Measurements from ENCODE around the gene MTERF4.

The MTERF4 gene

DNA sequence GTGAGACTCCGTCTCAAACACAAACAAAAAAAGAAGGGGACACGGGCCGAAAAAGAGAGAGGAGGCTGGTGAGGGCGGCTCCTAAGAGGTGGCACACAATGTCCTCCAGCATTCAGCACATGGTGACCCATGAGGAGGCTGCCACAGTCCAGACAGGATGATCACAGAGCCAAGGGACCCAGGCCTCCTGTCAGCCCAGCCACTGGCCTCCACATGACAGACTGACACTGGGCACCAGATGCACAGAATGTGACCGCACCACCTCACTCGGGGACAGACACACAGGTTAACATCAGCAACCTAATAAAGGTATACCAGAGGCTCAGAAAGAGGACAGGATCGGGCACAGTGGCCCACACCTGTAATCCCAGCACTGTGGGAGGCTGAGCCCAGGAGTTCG lies 26.2 kb upstream of the MTERF4 start:
- H3K4me3 ChIP-seq (ENCODE audit: control insufficient read depth, low read depth, low read length): no peak overlapping the region
- DNase-seq (ENCODE audit: low read depth): no peak
- TF ChIP-seq, protein P1, sequence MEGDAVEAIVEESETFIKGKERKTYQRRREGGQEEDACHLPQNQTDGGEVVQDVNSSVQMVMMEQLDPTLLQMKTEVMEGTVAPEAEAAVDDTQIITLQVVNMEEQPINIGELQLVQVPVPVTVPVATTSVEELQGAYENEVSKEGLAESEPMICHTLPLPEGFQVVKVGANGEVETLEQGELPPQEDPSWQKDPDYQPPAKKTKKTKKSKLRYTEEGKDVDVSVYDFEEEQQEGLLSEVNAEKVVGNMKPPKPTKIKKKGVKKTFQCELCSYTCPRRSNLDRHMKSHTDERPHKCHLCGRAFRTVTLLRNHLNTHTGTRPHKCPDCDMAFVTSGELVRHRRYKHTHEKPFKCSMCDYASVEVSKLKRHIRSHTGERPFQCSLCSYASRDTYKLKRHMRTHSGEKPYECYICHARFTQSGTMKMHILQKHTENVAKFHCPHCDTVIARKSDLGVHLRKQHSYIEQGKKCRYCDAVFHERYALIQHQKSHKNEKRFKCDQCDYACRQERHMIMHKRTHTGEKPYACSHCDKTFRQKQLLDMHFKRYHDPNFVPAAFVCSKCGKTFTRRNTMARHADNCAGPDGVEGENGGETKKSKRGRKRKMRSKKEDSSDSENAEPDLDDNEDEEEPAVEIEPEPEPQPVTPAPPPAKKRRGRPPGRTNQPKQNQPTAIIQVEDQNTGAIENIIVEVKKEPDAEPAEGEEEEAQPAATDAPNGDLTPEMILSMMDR (conservative IDR thresholded peaks at IDR 0.05; ENCODE audit: control insufficient read depth, insufficient read depth, low read depth, low read length): no peak

DNA sequence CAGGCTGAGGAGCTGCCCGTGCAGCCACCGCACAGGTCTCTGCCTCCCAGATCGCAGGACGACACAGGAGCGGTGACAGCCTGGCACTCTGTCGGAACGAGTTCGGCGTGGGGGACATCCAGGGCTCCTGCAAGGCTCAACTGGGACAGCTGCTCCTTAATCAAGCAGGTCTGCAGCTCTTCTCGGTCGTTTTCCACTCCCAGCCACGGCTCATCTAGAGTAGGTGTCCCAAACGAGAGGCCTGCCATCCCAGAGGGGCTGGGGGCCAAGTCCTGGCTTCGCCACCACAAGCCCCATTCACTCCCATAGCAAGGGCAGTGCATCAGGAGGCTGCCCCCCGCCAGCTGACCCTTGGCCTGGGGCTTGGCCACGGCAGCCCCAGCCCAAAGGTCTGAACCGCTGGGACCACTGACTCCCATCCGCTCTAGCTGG lies 24.7 kb upstream of the MTERF4 start:
- H3K4me3 ChIP-seq (ENCODE audit: control insufficient read depth, low read depth, low read length): no peak overlapping the region
- no peak for DNase-seq (ENCODE audit: low read depth)
- TF ChIP-seq, protein P1 (conservative IDR thresholded peaks at IDR 0.05; ENCODE audit: control insufficient read depth, insufficient read depth, low read depth, low read length): no peak

DNA sequence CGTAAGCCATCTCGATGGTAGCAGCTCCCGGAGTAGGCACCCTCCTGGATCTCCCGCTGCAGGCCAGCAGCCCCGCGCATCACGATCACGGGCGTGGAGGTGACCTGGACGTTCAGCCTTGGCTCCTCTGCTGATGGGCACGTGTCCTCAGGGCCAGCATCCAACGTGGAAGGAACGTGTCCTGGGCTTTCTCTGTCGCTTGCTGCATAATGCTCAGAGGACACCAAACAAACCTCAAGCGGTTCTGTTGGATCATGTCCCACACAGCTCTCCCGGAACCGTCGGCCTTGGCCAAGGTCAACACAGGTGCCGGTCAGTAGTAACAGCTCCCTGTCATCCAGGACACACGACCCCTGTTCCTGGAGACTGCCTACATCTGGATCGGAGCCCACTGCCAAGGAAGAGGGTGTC lies 24.1 kb upstream of the MTERF4 start:
- TF ChIP-seq, protein P1 (conservative IDR thresholded peaks at IDR 0.05; ENCODE audit: control insufficient read depth, insufficient read depth, low read depth, low read length): no peak
- no peak overlapping the region for H3K4me3 ChIP-seq (ENCODE audit: control insufficient read depth, low read depth, low read length)
- no peak for DNase-seq (ENCODE audit: low read depth)

DNA sequence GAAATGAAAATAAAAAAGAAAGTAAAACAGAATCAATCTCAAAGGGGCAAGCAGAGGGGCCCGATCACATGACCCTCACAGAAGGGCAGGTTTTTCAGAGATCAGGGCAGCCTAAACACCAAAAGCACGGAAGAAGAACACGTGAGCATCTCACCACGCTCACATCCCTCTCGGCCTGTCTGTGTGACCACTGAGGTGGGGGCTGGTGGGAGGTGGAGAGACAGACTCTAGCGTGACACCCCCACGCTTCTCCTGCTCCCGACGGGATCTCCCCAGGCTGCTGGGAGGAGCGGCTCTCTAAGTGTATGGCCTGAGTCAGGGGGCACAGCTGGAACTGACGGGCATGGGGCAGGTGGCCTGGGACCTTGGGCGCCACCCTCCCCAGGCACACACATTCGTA lies 23.5 kb upstream of the MTERF4 start:
- DNase-seq (ENCODE audit: low read depth): no peak
- TF ChIP-seq, protein P1 (conservative IDR thresholded peaks at IDR 0.05; ENCODE audit: control insufficient read depth, insufficient read depth, low read depth, low read length): no peak
- H3K4me3 ChIP-seq (ENCODE audit: control insufficient read depth, low read depth, low read length): no peak overlapping the region

DNA sequence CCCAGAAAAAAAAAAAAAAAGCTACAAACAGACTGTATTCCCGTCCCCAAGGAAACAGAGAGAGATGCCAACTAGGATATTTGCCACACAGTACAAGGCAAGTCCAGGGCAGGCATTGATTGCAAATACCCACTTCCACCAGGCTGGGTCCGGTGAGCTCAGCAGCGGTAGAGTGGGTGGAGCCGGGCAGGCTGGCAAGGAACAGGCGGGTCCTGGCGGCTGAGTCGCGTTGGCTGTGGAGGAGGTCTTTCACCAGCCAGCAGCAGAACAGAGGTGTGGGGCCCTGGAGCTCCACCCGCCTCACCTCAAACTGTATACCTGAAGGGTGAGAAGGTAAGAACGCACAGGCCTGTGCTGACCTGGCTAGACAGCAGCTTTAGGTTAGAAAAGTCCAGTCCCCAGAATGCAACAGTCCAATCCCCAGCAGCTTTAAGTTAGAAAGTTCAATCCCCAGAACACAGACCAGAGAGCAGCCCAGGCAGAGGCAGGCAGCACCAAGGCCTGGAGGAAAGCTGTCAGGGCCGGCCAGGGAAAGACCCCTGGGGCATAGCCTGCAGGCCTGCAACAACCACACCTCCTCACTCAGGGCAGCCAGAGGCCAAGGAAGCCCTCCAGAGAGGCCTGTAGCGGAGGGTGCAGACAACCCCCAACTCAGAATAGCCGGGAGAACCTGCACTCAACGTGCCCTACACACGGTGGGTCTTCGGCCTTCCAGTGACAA lies 21.9 kb upstream of the MTERF4 start:
- TF ChIP-seq, protein P1 (conservative IDR thresholded peaks at IDR 0.05; ENCODE audit: control insufficient read depth, insufficient read depth, low read depth, low read length): no peak
- no peak for DNase-seq (ENCODE audit: low read depth)
- H3K4me3 ChIP-seq (ENCODE audit: control insufficient read depth, low read depth, low read length): no peak overlapping the region

DNA sequence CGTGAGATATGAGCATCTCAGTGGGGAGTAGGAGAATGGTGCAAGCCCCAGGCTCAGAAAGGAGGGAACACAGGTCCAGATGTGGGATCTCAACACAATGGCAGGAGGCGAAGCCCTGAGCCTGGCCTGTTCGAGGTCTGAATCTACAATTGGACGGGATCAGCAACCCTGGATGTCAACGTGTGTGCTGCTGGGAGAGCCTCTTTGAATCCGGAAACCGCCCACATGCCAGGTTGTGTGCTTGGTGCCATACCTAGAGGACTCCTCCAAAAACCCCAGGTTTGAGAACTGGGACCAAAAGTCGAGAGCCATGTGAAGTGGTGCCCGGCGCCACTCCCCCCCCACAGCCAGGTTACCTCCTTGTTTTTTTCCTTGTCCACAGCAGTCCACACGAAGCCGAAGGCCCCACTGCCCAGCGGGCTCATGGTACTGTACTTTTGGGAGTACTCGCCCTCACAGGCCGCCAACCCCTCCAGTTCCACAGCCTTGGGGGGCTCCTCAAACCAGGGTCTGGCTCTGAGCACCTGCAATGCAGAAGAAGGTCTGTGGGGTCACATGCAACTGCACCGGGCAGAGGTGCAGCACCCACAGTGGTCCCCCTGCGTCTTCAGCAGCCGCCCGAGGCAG lies 20.4 kb upstream of the MTERF4 start:
- H3K4me3 ChIP-seq (ENCODE audit: control insufficient read depth, low read depth, low read length): no peak overlapping the region
- TF ChIP-seq, protein P1 (conservative IDR thresholded peaks at IDR 0.05; ENCODE audit: control insufficient read depth, insufficient read depth, low read depth, low read length): no peak
- no peak for DNase-seq (ENCODE audit: low read depth)

Data from fibroblast of mammary gland (primary cell).